HCT116 (cell line): ENCODE measurements around the gene YTHDF1. TPM values are rescaled to one million over a fixed set of nuclear protein-coding genes. Genes with fewer than 3 reads are reported as not detected.

Source experiments
- ATAC-seq: fragments of 200-7000 bp; cut with Tn5 transposase; 2 replicates; pipeline ENCODE4 v1.9.1; 2020; ENCODE audit warnings: mild to moderate bottlenecking, moderate library complexity
- BruUV-seq: library from RNA; stranded (reverse); fragments of 400-500 nt; replicated peaks from 2 replicates; lab custom pipeline; 2021; lab: Mats Ljungman, UMichigan
- CTCF ChIA-PET: fragments of 300-600 bp; sonication (Branson Sonifier 250); formaldehyde crosslinking; loops from one replicate; lab custom pipeline; 2021; ENCODE audit warnings: antibody characterized with exemption; lab: Charles Lee
- POLR2A ChIA-PET: fragments of 300-600, 350-600 bp; sonication (Branson Sonifier 250); formaldehyde crosslinking; loops from one replicate; lab custom pipeline; 2021; ENCODE audit warnings: antibody characterized with exemption; lab: Charles Lee
- RAD21 ChIA-PET, 2 experiments: fragments of 300-600 bp; sonication (Branson Sonifier 250); formaldehyde crosslinking; loops; one replicate each; lab custom pipeline; 2023; ENCODE audit warnings: low total read pairs in 2 of 2; ENCODE audit not compliant: uncharacterized antibody in 2 of 2, unreplicated experiment in 2 of 2, low non-redundant PET in 1 of 2; lab: Charles Lee
- DNase-seq: peaks from one replicate; pipeline ENCODE4 v3.0.0-alpha.2; 2010; ENCODE audit warnings: low read depth, low spot score
- H2AFZ ChIP-seq: fragments of 200-600 bp; shearing (Covaris generic), sonication (generic); 2 replicates; pipeline ENCODE4 v1.6.1; 2017; ENCODE audit warnings: low read depth, mixed run types, mixed read lengths, antibody characterized with exemption, low read length; ENCODE audit not compliant: poor library complexity, severe bottlenecking
- H3K27ac ChIP-seq: 2 replicates; pipeline ENCODE4 v1.5.1; 2012; ENCODE audit warnings: low read depth, low read length
- H3K27me3 ChIP-seq: fragments of 200-600 bp; sonication (generic); 2 replicates; pipeline ENCODE4 v1.6.1; 2016; ENCODE audit warnings: mixed run types, low read length, mixed read lengths; ENCODE audit not compliant: insufficient read depth
- H3K36me3 ChIP-seq, 2 experiments: fragments of 200-500 bp in 1 of 2; fragments of 200-600 bp in 1 of 2; sonication (Bioruptor generic) in 1 of 2; sonication (generic) in 1 of 2; 2 replicates each; pipeline versions ENCODE4 v1.5.1 to v1.6.1; 2014 to 2016; ENCODE audit warnings: low read length in 2 of 2, inconsistent platforms in 1 of 2, mixed read lengths in 1 of 2, mixed run types in 1 of 2; ENCODE audit not compliant: insufficient read depth in 2 of 2, control insufficient read depth in 1 of 2
- H3K4me1 ChIP-seq, 2 experiments: fragments of 200-600 bp in 1 of 2; sonication (generic) in 1 of 2; 2 replicates each; pipeline versions ENCODE4 v1.5.1 to v1.6.1; 2012 to 2017; ENCODE audit warnings: low read length in 2 of 2, inconsistent platforms in 1 of 2, mild to moderate bottlenecking in 1 of 2, mixed read lengths in 1 of 2, mixed run types in 1 of 2, moderate library complexity in 1 of 2; ENCODE audit not compliant: insufficient read depth in 2 of 2, control insufficient read depth in 1 of 2
- H3K4me2 ChIP-seq: fragments of 200-600 bp; sonication (generic); 2 replicates; pipeline ENCODE4 v1.6.1; 2017; ENCODE audit warnings: mixed run types, low read length, mixed read lengths
- H3K4me3 ChIP-seq, 2 experiments: fragments of 200-600 bp in 1 of 2; sonication (generic) in 1 of 2; replicated peaks in 1 of 2; 2 replicates each; pipeline ENCODE4 v1.5.1; 2011 to 2016; ENCODE audit warnings: low read length in 2 of 2, control low read depth in 1 of 2, low read depth in 1 of 2, mild to moderate bottlenecking in 1 of 2, mixed read lengths in 1 of 2, mixed run types in 1 of 2
- H3K79me2 ChIP-seq: fragments of 200-600 bp; sonication (generic); 2 replicates; pipeline ENCODE4 v1.6.1; 2017; ENCODE audit warnings: mild to moderate bottlenecking, mixed run types, low read length, moderate library complexity, mixed read lengths; ENCODE audit not compliant: insufficient read depth
- H3K9ac ChIP-seq: fragments of 200-600 bp; sonication (generic); 2 replicates; pipeline ENCODE4 v1.6.1; 2016; ENCODE audit warnings: low read length, mixed read lengths
- H3K9me2 ChIP-seq: fragments of 200-600 bp; sonication (generic), shearing (Covaris generic); 2 replicates; pipeline ENCODE4 v1.6.1; 2017; ENCODE audit warnings: mixed run types, mild to moderate bottlenecking, moderate library complexity; ENCODE audit not compliant: insufficient read depth
- H3K9me3 ChIP-seq, 2 experiments: fragments of 200-500 bp in 1 of 2; fragments of 200-600 bp in 1 of 2; sonication (Bioruptor generic) in 1 of 2; sonication (generic) in 1 of 2; 2 replicates each; pipeline ENCODE4 v1.6.1; 2014 to 2017; ENCODE audit warnings: low read length in 2 of 2, mixed read lengths in 2 of 2, inconsistent platforms in 1 of 2, low read depth in 1 of 2, mild to moderate bottlenecking in 1 of 2, mixed run types in 1 of 2, moderate library complexity in 1 of 2; ENCODE audit not compliant: control insufficient read depth in 1 of 2, insufficient read depth in 1 of 2
- H4K20me1 ChIP-seq: fragments of 200-600 bp; sonication (generic), shearing (Covaris generic); 2 replicates; pipeline ENCODE4 v1.6.1; 2017; ENCODE audit warnings: mixed run types, mild to moderate bottlenecking, moderate library complexity; ENCODE audit not compliant: insufficient read depth
- CBX3 ChIP-seq: IDR thresholded peaks from 2 replicates; pipeline ENCODE4 v1.6.1; 2012; ENCODE audit warnings: low read depth
- CEBPB ChIP-seq: IDR thresholded peaks from 2 replicates; pipeline ENCODE4 v1.6.1; 2012; ENCODE audit warnings: low read depth
- CTCF ChIP-seq, 3 experiments: fragments of 200-600 bp in 1 of 3; sonication (generic) in 1 of 3; IDR thresholded peaks in 2 of 3; conservative IDR thresholded peaks in 1 of 3; 2 replicates each; pipeline ENCODE4 v1.5.1; 2012 to 2017; ENCODE audit warnings: low read depth in 2 of 3, low read length in 2 of 3, antibody characterized with exemption in 1 of 3, borderline replicate concordance in 1 of 3, control low read depth in 1 of 3, mild to moderate bottlenecking in 1 of 3, mixed read lengths in 1 of 3, mixed run types in 1 of 3, moderate library complexity in 1 of 3; ENCODE audit not compliant: insufficient read depth in 1 of 3
- POLR2A ChIP-seq: IDR thresholded peaks from 2 replicates; pipeline ENCODE4 v1.7.0; 2011; ENCODE audit warnings: borderline replicate concordance; ENCODE audit not compliant: insufficient read depth, insufficient read length; ENCODE audit errors: extremely low read depth
- POLR2AphosphoS5 ChIP-seq: IDR thresholded peaks from 2 replicates; pipeline ENCODE4 v1.6.1; 2011; ENCODE audit warnings: mild to moderate bottlenecking, low read depth, low read length, moderate library complexity
- REST ChIP-seq: IDR thresholded peaks from 2 replicates; pipeline ENCODE4 v1.6.1; 2012; ENCODE audit warnings: low read depth
- SIN3A ChIP-seq: IDR thresholded peaks from 2 replicates; pipeline ENCODE4 v1.6.1; 2012; ENCODE audit warnings: low read depth
- TCF7L2 ChIP-seq: IDR thresholded peaks from 2 replicates; pipeline ENCODE4 v1.7.0; 2011; ENCODE audit warnings: borderline replicate concordance, inconsistent platforms; ENCODE audit not compliant: insufficient read depth, insufficient read length; ENCODE audit errors: extremely low read depth
- ZBTB33 ChIP-seq: IDR thresholded peaks from 2 replicates; pipeline ENCODE4 v1.6.1; 2011; ENCODE audit warnings: mild to moderate bottlenecking, low read length, moderate library complexity; ENCODE audit not compliant: insufficient replicate concordance; ENCODE audit errors: extremely low read depth
- ZFX ChIP-seq: fragments of 450-650 bp; IDR thresholded peaks from 2 replicates; pipeline ENCODE4 v1.6.1; 2017
- intact Hi-C: fragments of 100-400 bp; cut with micrococcal nuclease; formaldehyde crosslinking; loops from 2 replicates; pipeline ENCODE4 v1.10.0; 2022
- total RNA-seq: library from RNA; stranded (reverse); gene quantifications from one replicate; pipeline ENCODE4 v1.2.1, GENCODE V29; 2021; ENCODE audit not compliant: unreplicated experiment

Gene YTHDF1
- total RNA-seq, 1 experiment from 2014 or later, result 42.8 TPM

GRCh38 chr20:63152322-63153253 is 63.3 kb downstream of the YTHDF1 start:
- POLR2A ChIA-PET, result no interaction called here
- CTCF ChIA-PET, result no interaction called here
- Histone ChIP-seq H3K9ac (no peak overlapping the region), H3K27ac (no peak overlapping the region), H3K79me2 (no peaks in the 10 kb centered on the region), H3K4me3 (no peak overlapping the region), H3K4me1 (no peaks in the 10 kb centered on the region), H2AFZ (no peak overlapping the region), H3K27me3 (peaks cover 9% of the 10 kb centered on the region; the same call in 1 of the 2 replicates), H3K4me2 (no peak overlapping the region), H3K36me3 (no peaks in the 10 kb centered on the region), H3K9me2 (no peaks in the 10 kb centered on the region), H3K9me3 (peaks cover 0 to 7% of the 10 kb centered on the region in 2 experiments; a peak in 2 of 4 replicates), H4K20me1 (no peaks in the 10 kb centered on the region)
- intact Hi-C loops, result no loop called here
- RAD21 ChIA-PET, result no interaction called here
- DNase-seq (no peak), ATAC-seq (no peak)
- TF ChIP-seq ZFX (no peak), POLR2A (no peak), TCF7L2 (no peak), ZBTB33 (no peak), CEBPB (no peak), CTCF (IDR thresholded peaks at IDR 0.05 in 2 of 3, conservative IDR thresholded peaks at IDR 0.05 in 1 of 3; ENCODE audit: borderline replicate concordance in 1 of 3, insufficient read depth in 1 of 3, low read depth in 2 of 3, low read length in 2 of 3) (no peak), CBX3 (no peak), POLR2AphosphoS5 (no peak), REST (no peak), SIN3A (no peak)
- no TSS peak for BruUV-seq
